IMR-90 (cell line): ENCODE data around the gene EYS. TPM values are rescaled to one million over a fixed set of nuclear protein-coding genes. Genes with fewer than 3 reads are reported as not detected.
A peak's percentile ranks its signal among the peaks of the same experiment; 100 is the strongest.

Source experiments
- ATAC-seq: fragments of 200-7000 bp; cut with Tn5 transposase; 2 replicates; pipeline ENCODE4 v1.9.1; 2020; ENCODE audit warnings: low read depth, mild to moderate bottlenecking, moderate library complexity
- BruUV-seq: library from RNA; stranded (reverse); fragments of 400-500 nt; replicated peaks from 2 replicates; lab custom pipeline; 2021; lab: Mats Ljungman, UMichigan
- CTCF ChIA-PET: fragments of 300-600 bp; formaldehyde crosslinking; extraction: SDS; loops from one replicate; lab custom pipeline; 2021; ENCODE audit warnings: antibody characterized with exemption; lab: Yijun Ruan, JAX
- POLR2A ChIA-PET: fragments of 300-600 bp; sonication (Branson Sonifier 250); formaldehyde crosslinking; loops from one replicate; lab custom pipeline; 2022; ENCODE audit warnings: antibody characterized with exemption; ENCODE audit not compliant: unreplicated experiment; lab: Charles Lee
- DNase-seq: peaks from one replicate; pipeline ENCODE4 v3.0.0; 2013
- H2AFZ ChIP-seq: replicated peaks from 2 replicates; pipeline ENCODE3; 2013; ENCODE audit warnings: low read length, mild to moderate bottlenecking; ENCODE audit not compliant: poor library complexity
- H2AK5ac ChIP-seq: 2 replicates; pipeline ENCODE4 v1.6.1; 2013; ENCODE audit warnings: low read depth, low read length, inconsistent platforms
- H2AK9ac ChIP-seq: replicated peaks from 2 replicates; pipeline ENCODE3; 2013; ENCODE audit warnings: mild to moderate bottlenecking, low read depth, low read length, moderate library complexity; ENCODE audit not compliant: poor library complexity
- H2BK120ac ChIP-seq: 2 replicates; pipeline ENCODE4 v1.6.1; 2013; ENCODE audit warnings: low read depth, low read length, inconsistent platforms
- H2BK15ac ChIP-seq: 3 replicates; pipeline ENCODE4 v1.6.1; 2013; ENCODE audit warnings: low read depth, low read length, inconsistent platforms
- H2BK20ac ChIP-seq: 2 replicates; pipeline ENCODE4 v1.6.1; 2013; ENCODE audit warnings: low read depth, mild to moderate bottlenecking, inconsistent platforms, low read length, moderate library complexity
- H2BK5ac ChIP-seq: 2 replicates; pipeline ENCODE4 v1.6.1; 2013; ENCODE audit warnings: mild to moderate bottlenecking, low read depth, low read length, inconsistent platforms; ENCODE audit not compliant: poor library complexity, severe bottlenecking
- H3K14ac ChIP-seq: replicated peaks from 2 replicates; pipeline ENCODE4 v1.6.1; 2013; ENCODE audit warnings: low read depth, low read length, inconsistent platforms
- H3K18ac ChIP-seq: 2 replicates; pipeline ENCODE4 v1.6.1; 2013; ENCODE audit warnings: low read depth, low read length, control low read depth
- H3K23ac ChIP-seq: 2 replicates; pipeline ENCODE4 v1.6.1; 2013; ENCODE audit warnings: low read depth, low read length, inconsistent platforms
- H3K27ac ChIP-seq: 2 replicates; pipeline ENCODE4 v1.5.1; 2013; ENCODE audit warnings: mild to moderate bottlenecking, control low read depth, low read length; ENCODE audit not compliant: insufficient read depth
- H3K27me3 ChIP-seq: 2 replicates; pipeline ENCODE4 v1.6.1; 2013; ENCODE audit warnings: low read length; ENCODE audit not compliant: control insufficient read depth, insufficient read depth
- H3K36me3 ChIP-seq: 2 replicates; pipeline ENCODE4 v1.6.1; 2013; ENCODE audit warnings: low read length, mixed read lengths; ENCODE audit not compliant: control insufficient read depth, insufficient read depth
- H3K4ac ChIP-seq: 2 replicates; pipeline ENCODE4 v1.6.1; 2013; ENCODE audit warnings: low read depth, low read length, inconsistent platforms
- H3K4me1 ChIP-seq: 2 replicates; pipeline ENCODE4 v1.6.1; 2013; ENCODE audit warnings: low read length, mixed read lengths; ENCODE audit not compliant: control insufficient read depth, insufficient read depth
- H3K4me2 ChIP-seq: 2 replicates; pipeline ENCODE4 v1.6.1; 2013; ENCODE audit warnings: low read depth, mild to moderate bottlenecking, control low read depth, low read length, moderate library complexity
- H3K4me3 ChIP-seq: 2 replicates; pipeline ENCODE4 v1.5.1; 2013; ENCODE audit warnings: low read depth, mild to moderate bottlenecking, control low read depth, low read length, moderate library complexity; ENCODE audit not compliant: insufficient read depth
- H3K56ac ChIP-seq: 2 replicates; pipeline ENCODE4 v1.6.1; 2013; ENCODE audit warnings: low read length, inconsistent platforms; ENCODE audit not compliant: insufficient read depth; ENCODE audit errors: extremely low read depth
- H3K79me1 ChIP-seq, 2 experiments: 2 replicates each; pipeline ENCODE4 v1.6.1; 2013; ENCODE audit warnings: low read length in 2 of 2, inconsistent platforms in 1 of 2, low read depth in 1 of 2
- H3K9ac ChIP-seq: 2 replicates; pipeline ENCODE4 v1.6.1; 2013; ENCODE audit warnings: low read depth, low read length, control low read depth
- H3K9me1 ChIP-seq: 2 replicates; pipeline ENCODE4 v1.6.1; 2013; ENCODE audit warnings: low read length, inconsistent platforms; ENCODE audit not compliant: insufficient read depth
- H3K9me3 ChIP-seq: 2 replicates; pipeline ENCODE4 v1.6.1; 2013; ENCODE audit warnings: low read length; ENCODE audit not compliant: control insufficient read depth, insufficient read depth
- H4K20me1 ChIP-seq: 2 replicates; pipeline ENCODE4 v1.6.1; 2013; ENCODE audit warnings: low read length, inconsistent platforms; ENCODE audit not compliant: insufficient read depth
- H4K5ac ChIP-seq: 2 replicates; pipeline ENCODE4 v1.6.1; 2013; ENCODE audit warnings: mild to moderate bottlenecking, low read depth, low read length, control low read depth
- H4K8ac ChIP-seq, 2 experiments: 2 replicates each; pipeline ENCODE4 v1.6.1; 2013; ENCODE audit warnings: low read depth in 2 of 2, low read length in 2 of 2, control low read depth in 1 of 2, inconsistent platforms in 1 of 2
- H4K91ac ChIP-seq: 2 replicates; pipeline ENCODE4 v1.6.1; 2013; ENCODE audit warnings: low read depth, low read length, inconsistent platforms; ENCODE audit not compliant: insufficient read depth
- BHLHE40 ChIP-seq: fragments of 150-350 bp; IDR thresholded peaks from 2 replicates; pipeline ENCODE4 v1.6.1; 2016; ENCODE audit warnings: mild to moderate bottlenecking, low read depth, low read length
- CEBPB ChIP-seq: IDR thresholded peaks from 2 replicates; pipeline ENCODE4 v1.6.1; 2012; ENCODE audit warnings: low read depth, low read length, improper control_type of control experiment
- CHD1 ChIP-seq: IDR thresholded peaks from 2 replicates; pipeline ENCODE4 v1.6.1; 2012; ENCODE audit warnings: low read depth, low read length, improper control_type of control experiment
- CTCF ChIP-seq: conservative IDR thresholded peaks from 2 replicates; pipeline ENCODE4 v1.5.1; 2012; ENCODE audit warnings: mild to moderate bottlenecking, low read depth, low read length, improper control_type of control experiment
- ELK1 ChIP-seq: fragments of 150-350 bp; IDR thresholded peaks from 2 replicates; pipeline ENCODE4 v1.6.1; 2016; ENCODE audit warnings: low read depth, mild to moderate bottlenecking, low read length, moderate library complexity, borderline replicate concordance
- FOS ChIP-seq: fragments of 150-350 bp; IDR thresholded peaks from 2 replicates; pipeline ENCODE4 v1.6.1; 2016; ENCODE audit warnings: low read depth, low read length
- MAFK ChIP-seq: IDR thresholded peaks from 2 replicates; pipeline ENCODE4 v1.6.1; 2012; ENCODE audit warnings: low read depth, low read length, improper control_type of control experiment
- MAZ ChIP-seq: IDR thresholded peaks from 2 replicates; pipeline ENCODE4 v1.6.1; 2012; ENCODE audit warnings: low read depth, mild to moderate bottlenecking, low read length, improper control_type of control experiment, moderate library complexity, borderline replicate concordance
- MXI1 ChIP-seq: IDR thresholded peaks from 2 replicates; pipeline ENCODE4 v1.6.1; 2012; ENCODE audit warnings: low read depth, mild to moderate bottlenecking, low read length, moderate library complexity, borderline replicate concordance
- NFE2L2 ChIP-seq: fragments of 150-350 bp; IDR thresholded peaks from 2 replicates; pipeline ENCODE4 v1.6.1; 2016; ENCODE audit warnings: low read depth, mild to moderate bottlenecking, low read length
- POLR2A ChIP-seq: IDR thresholded peaks from 2 replicates; pipeline ENCODE4 v1.6.1; 2012; ENCODE audit warnings: mild to moderate bottlenecking, low read depth, low read length
- RAD21 ChIP-seq: IDR thresholded peaks from 2 replicates; pipeline ENCODE4 v1.6.1; 2012; ENCODE audit warnings: low read length, improper control_type of control experiment
- RCOR1 ChIP-seq: IDR thresholded peaks from 2 replicates; pipeline ENCODE4 v1.6.1; 2012; ENCODE audit warnings: mild to moderate bottlenecking, low read length, improper control_type of control experiment; ENCODE audit not compliant: insufficient replicate concordance
- RFX5 ChIP-seq: IDR thresholded peaks from 2 replicates; pipeline ENCODE4 v1.8.0; 2012; ENCODE audit warnings: low read depth, mild to moderate bottlenecking, low read length, moderate library complexity
- SMC3 ChIP-seq: fragments of 150-350 bp; IDR thresholded peaks from 2 replicates; pipeline ENCODE4 v1.6.1; 2016; ENCODE audit warnings: low read depth, mild to moderate bottlenecking, antibody characterized with exemption, low read length, moderate library complexity
- USF2 ChIP-seq: fragments of 150-350 bp; IDR thresholded peaks from 2 replicates; pipeline ENCODE4 v1.6.1; 2017; ENCODE audit warnings: mild to moderate bottlenecking, antibody characterized with exemption, low read length, low read depth
- WGBS, 2 experiments: methylation state at CpG; one replicate each; pipeline versions ENCODE4 v1.1.5 to v1.1.7; 2013; ENCODE audit warnings: missing lambda C conversion rate in 2 of 2; ENCODE audit not compliant: insufficient read length in 1 of 2; ENCODE audit errors: extremely low coverage in 2 of 2; 5-methylcytosine and 5-hydroxymethylcytosine counted together
- dilution Hi-C: fragments of 300-500 bp; cut with HindIII; formaldehyde crosslinking; loops from one replicate; pipeline ENCODE4 v1.14.3; 2018; ENCODE audit warnings: low sequenced_read_pairs; ENCODE audit not compliant: unreplicated experiment
- in situ Hi-C: fragments of 300-500 bp; cut with MboI; formaldehyde crosslinking; loops from 3 replicates; pipeline ENCODE4 v1.14.3; 2019; ENCODE audit warnings: low sequenced_read_pairs, inconsistent platforms, mixed read lengths
- intact Hi-C: fragments of 100-400 bp; cut with micrococcal nuclease; formaldehyde crosslinking; loops from 2 replicates; pipeline ENCODE4 v1.10.0; 2022
- polyA plus RNA-seq, 3 experiments: library from polyadenylated mRNA; depleted of rRNA; stranded (reverse); fragments of >200 nt; gene quantifications; 2 replicates each; pipeline ENCODE4 v1.2.3, GENCODE V29; 2012; ENCODE audit warnings: low replicate concordance in 1 of 3
- total RNA-seq: library from RNA; depleted of rRNA; stranded (reverse); fragments of >200 nt; gene quantifications from 2 replicates; pipeline ENCODE4 v1.2.3, GENCODE V29; 2012

EYS gene
- total and polyA plus RNA-seq, 2 of the 4 experiments (the other 2 are of a cell fraction) = under 0.01 TPM; not detected in 1

- Histone ChIP-seq H3K4me1 (peaks cover 4% of the 10 kb centered on the region), H3K9me1 (peaks cover 6% of the 10 kb centered on the region), H4K8ac (no peak overlapping the region), H3K56ac (no peak overlapping the region), H3K14ac (no peak overlapping the region), H2BK20ac (no peak overlapping the region), H3K4me3 (no peak overlapping the region), H4K5ac (no peak overlapping the region), H3K79me1 (no peaks in the 10 kb centered on the region), H4K91ac (no peak overlapping the region), H3K4ac (no peak overlapping the region), H2BK15ac (no peak overlapping the region), H3K36me3 (0 out of 2 replicates have a peak, but pooled peaks cover 2% of the 10 kb centered on the region), H2AK9ac (no peak overlapping the region), H3K23ac (no peak overlapping the region), H3K9ac (no peak overlapping the region), H3K9me3 (peaks cover 2% of the 10 kb centered on the region), H3K27ac (no peak overlapping the region; the same call in 1 of the 2 replicates), H4K20me1 (no peaks in the 10 kb centered on the region), H2AFZ (no peak overlapping the region), H3K18ac (no peak overlapping the region), H3K4me2 (no peak overlapping the region), H2BK120ac (no peak overlapping the region), H3K27me3 (no peaks in the 10 kb centered on the region), H2AK5ac (no peak overlapping the region), H2BK5ac (peak overlapping the region; percentile 88)
- dilution Hi-C loops (no loop called here), in situ Hi-C loops (no loop called here), intact Hi-C loops (no loop called here)
- DNase-seq (peak; percentile 96), ATAC-seq (peak; percentile 69)
- ChIA-PET CTCF (no interaction called here), POLR2A (no interaction called here)
- no CpG with 5 or more reads among the region's 2 CpGs for WGBS, 2 experiments
- BruUV-seq = no TSS peak
- TF ChIP-seq MAZ (no peak), FOS (peak; percentile 36; the same call in 1 of the 2 replicates), BHLHE40 (0 out of 2 replicates have a peak, but pooled peaks have one; percentile 3), NFE2L2 (no peak), ELK1 (no peak), RAD21 (no peak), MAFK (no peak), CHD1 (no peak), MXI1 (no peak), USF2 (no peak), POLR2A (no peak), RFX5 (no peak), SMC3 (no peak), CTCF (no peak), CEBPB (peak; percentile 32; the same call in 1 of the 2 replicates), RCOR1 (no peak)
Observed at GRCh38 chr6:63844287-63844686, 1862.7 kb downstream of the EYS start.
